Measurements from ENCODE around the gene DIRAS2. TPM values are rescaled to one million over a fixed set of nuclear protein-coding genes. Genes with fewer than 3 reads are reported as not detected.

DIRAS2 gene
- total RNA-seq (not detected in 2 replicates), polyA plus RNA-seq (not detected in 2 replicates), polyA minus RNA-seq (0.14 TPM in 1 of 2 replicates, not detected in the other)
- 0.02 TPM for total RNA-seq (2013)

GRCh38 chr9:90642570-90643539, at the start of gene DIRAS2:
TSS of gene DIRAS2 (minus strand) at chr9:90642824. CDS start at chr9:90613827, 28,997 bp downstream.
- H3K4me2 ChIP-seq (replicated peaks; ENCODE audit: low read depth, low read length, poor library complexity, severe bottlenecking): peak within 1 kb of the TSS; percentile 64
- peak; percentile 63 for ATAC-seq (ENCODE audit: low read depth)

More at GRCh38 chr9:90642570-90643539, at the start of gene DIRAS2:
- WGBS (ENCODE audit: insufficient coverage): 1% methylated on average over 41 of the region's 53 CpGs
- Histone ChIP-seq H2AFZ (ENCODE audit: insufficient read depth, low read depth, low read length, poor library complexity, severe bottlenecking) (peak within 1 kb of the TSS; percentile 73), H3K27me3 (replicated peaks in 1 of 4; ENCODE audit: control extremely low read depth in 1 of 4, control insufficient read depth in 3 of 4, insufficient read depth in 4 of 4, low read length in 3 of 4) (peaks cover 0 to 39% (median 33%) of the 10 kb centered on the region in 4 experiments), H3K9ac (ENCODE audit: low read length) (peak within 1 kb of the TSS; percentile 55), H3K79me2 (ENCODE audit: control insufficient read depth, insufficient read depth, low read length) (no peaks in the 10 kb centered on the region), H3K27ac (ENCODE audit: low read length in 2 of 2) (no peak within 1 kb of the TSS), H3K9me3 (ENCODE audit: control extremely low read depth in 1 of 3, control insufficient read depth in 2 of 3, insufficient read depth in 1 of 3, low read length in 2 of 3) (no peaks in the 10 kb centered on the region), H3K4me3 (ENCODE audit: control extremely low read depth in 1 of 5, extremely low read depth in 1 of 5, insufficient read depth in 1 of 5, low read depth in 2 of 5, low read length in 4 of 5) (peak within 1 kb of the TSS in 3 of 5 experiments; percentile 31 to 34 (median 32)), H4K20me1 (ENCODE audit: control insufficient read depth, insufficient read depth, low read length, poor library complexity, severe bottlenecking) (no peaks in the 10 kb centered on the region), H3K4me1 (ENCODE audit: control insufficient read depth in 2 of 2, insufficient read depth in 2 of 2, low read length in 2 of 2) (peaks cover 4 to 10% of the 10 kb centered on the region in 2 donors), H3K36me3 (replicated peaks in 1 of 2; ENCODE audit: control extremely low read depth in 1 of 2, control insufficient read depth in 1 of 2, extremely low read depth in 1 of 2, insufficient read depth in 2 of 2, low read length in 1 of 2) (no peaks in the 10 kb centered on the region)
- Mint-ChIP-seq H3K4me3 (peak within 1 kb of the TSS; percentile 80), H3K9me3 (ENCODE audit: insufficient read depth) (no peaks in the 10 kb centered on the region), H3K27ac (no peak within 1 kb of the TSS), H3K27me3 (peaks cover 75% of the 10 kb centered on the region), H3K4me1 (peaks cover 10% of the 10 kb centered on the region)
- POLR2A ChIA-PET: no interaction called here
- DNase-seq: peak; percentile 27
- TF ChIP-seq CTCF (IDR thresholded peaks at IDR 0.05) (no peak), EZH2 (IDR thresholded peaks at IDR 0.05; ENCODE audit: borderline replicate concordance, insufficient read depth, low read depth, low read length, poor library complexity, severe bottlenecking) (no peak)
- CTCF ChIA-PET: no interaction called here
- intact Hi-C loops (cut with micrococcal nuclease): loop anchor here (5.0 kb wide), 1 partner anchor 501 kb away; no protein-coding TSS in a partner anchor
